ENCODE results near the gene GAS7. TPM values are rescaled to one million over a fixed set of nuclear protein-coding genes. Genes with fewer than 3 reads are reported as not detected.

GAS7 gene
- total and polyA plus RNA-seq, 10 of the 15 experiments (the other 5 are each of a cell fraction or from before 2014, with no cell fraction given) = 2.3 to 53.4 (median 24.0) TPM

- TF ChIP-seq ZNF687 (IDR thresholded peaks at IDR 0.05) (no peak), RB1 (IDR thresholded peaks at IDR 0.05; ENCODE audit: borderline replicate concordance) (no peak), IKZF2 (IDR thresholded peaks at IDR 0.05) (no peak)
Observed at GRCh38 chr17:10089196-10089804, 109.1 kb downstream of the GAS7 start (continued).

GRCh38 chr17:10088444-10088843 lies 110.0 kb downstream of the GAS7 start:
- BruUV-seq (replicated peaks) = no TSS peak
- Histone ChIP-seq H3K9ac (ENCODE audit: control insufficient read depth, insufficient read depth, low read length) (no peak overlapping the region), H3K4me2 (ENCODE audit: control insufficient read depth, insufficient read depth) (no peak overlapping the region), H2AFZ (ENCODE audit: control insufficient read depth, low read depth, low read length) (no peak overlapping the region), H3K27me3 (replicated peaks in 1 of 2; ENCODE audit: control insufficient read depth in 2 of 2, insufficient read depth in 2 of 2, low read length in 1 of 2) (peaks cover 0 to 2% of the 10 kb centered on the region in 2 experiments; a peak in 1 of 4 replicates), H3K4me1 (ENCODE audit: control insufficient read depth, insufficient read depth, low read length) (no peaks in the 10 kb centered on the region; the same call in 1 of the 2 replicates), H4K20me1 (ENCODE audit: control insufficient read depth, insufficient read depth) (no peaks in the 10 kb centered on the region), H3K79me2 (ENCODE audit: control insufficient read depth, insufficient read depth, low read length) (no peaks in the 10 kb centered on the region), H3K36me3 (ENCODE audit: control insufficient read depth in 2 of 2, insufficient read depth in 2 of 2, low read length in 1 of 2) (no peaks in the 10 kb centered on the region), H3K9me3 (replicated peaks; ENCODE audit: control insufficient read depth, insufficient read depth, low read length) (peaks cover 2% of the 10 kb centered on the region; the same call in 1 of the 3 replicates), H3K27ac (ENCODE audit: control insufficient read depth, insufficient read depth) (no peak overlapping the region), H3K4me3 (no peak overlapping the region)
- 60% methylated on average over 6 of the region's 6 CpGs for WGBS (ENCODE audit: insufficient coverage, insufficient replicate concordance, low lambda C conversion rate, missing lambda C conversion rate)
- ATAC-seq (no peak), FAIRE-seq (no peak), DNase-seq (ENCODE audit: low read depth, low spot score) (no peak)
- POLR2A ChIA-PET = no interaction called here
- RAD21 ChIA-PET (ENCODE audit: unreplicated experiment) = no interaction called here
- SMC1A ChIA-PET (ENCODE audit: uncharacterized antibody, unreplicated experiment) = no interaction called here
- intact Hi-C loops (cut with micrococcal nuclease; ENCODE audit: unreplicated experiment) = no loop called here
- CTCF ChIA-PET = no interaction called here
- in situ Hi-C loops (cut with MboI) = no loop called here
- no peak for TF ChIP-seq ZBTB4 (CRISPR knock-in tag; IDR thresholded peaks at IDR 0.05)
- no peak for TF ChIP-seq GABPA (IDR thresholded peaks at IDR 0.05; ENCODE audit: low read depth)
- no peak for TF ChIP-seq MYC (IDR thresholded peaks at IDR 0.05; ENCODE audit: insufficient read depth, insufficient read length, insufficient replicate concordance, low read length, severe bottlenecking)
- TF ChIP-seq PKNOX1 (IDR thresholded peaks at IDR 0.05) = no peak
- TF ChIP-seq RUNX3 (IDR thresholded peaks at IDR 0.05; ENCODE audit: low read length) = no peak
- TF ChIP-seq E2F8 (IDR thresholded peaks at IDR 0.05; ENCODE audit: low read depth, partially characterized antibody) = no peak
